Tibial nerve (tissue), 4 donors: Measurements from ENCODE around the gene RGS6. TPM values are rescaled to one million over a fixed set of nuclear protein-coding genes. Genes with fewer than 3 reads are reported as not detected.

Experiments
- DNase-seq, 2 donors: peaks; one replicate each; pipeline ENCODE4 v3.0.0-alpha.2; 2019; ENCODE audit warnings: low spot score in 2 of 2
- H3K27ac ChIP-seq, 4 donors: fragments of 200-600 bp; sonication (generic) in 3 of 4; one replicate each; pipeline ENCODE4 v1.5.1; 2017 to 2019; ENCODE audit warnings: mild to moderate bottlenecking in 1 of 4
- H3K27me3 ChIP-seq, 2 donors: fragments of 200-600 bp; sonication (generic) in 1 of 2; one replicate each; pipeline versions ENCODE4 v1.5.1 to v1.6.0; 2017 to 2019
- H3K36me3 ChIP-seq, 3 donors: fragments of 200-600 bp; sonication (generic); one replicate each; pipeline ENCODE4 v1.5.1; 2018 to 2019
- H3K4me1 ChIP-seq, 4 donors: fragments of 200-600 bp; sonication (generic) in 3 of 4; one replicate each; pipeline ENCODE4 v1.5.1; 2017 to 2019
- H3K4me3 ChIP-seq, 4 donors: fragments of 200-600 bp; sonication (generic) in 3 of 4; one replicate each; pipeline ENCODE4 v1.5.1; 2017 to 2019; ENCODE audit warnings: mild to moderate bottlenecking in 1 of 4, moderate library complexity in 1 of 4
- H3K9me3 ChIP-seq, 4 donors: fragments of 200-600 bp; sonication (generic) in 3 of 4; one replicate each; pipeline ENCODE4 v1.5.1; 2017 to 2019
- CTCF ChIP-seq, 5 experiments: fragments of 200-600 bp in 3 of 5; fragments of 450-650 bp in 2 of 5; sonication (generic) in 3 of 5; IDR thresholded peaks; one replicate each; pipeline ENCODE4 v1.5.1; 2016 to 2019; ENCODE audit warnings: antibody characterized with exemption in 5 of 5, mild to moderate bottlenecking in 3 of 5, moderate library complexity in 2 of 5
- EP300 ChIP-seq, 2 donors: sonication (generic); formaldehyde crosslinking; IDR thresholded peaks; one replicate each; pipeline ENCODE4 v1.6.1; 2017; ENCODE audit warnings: antibody characterized with exemption in 2 of 2, mild to moderate bottlenecking in 1 of 2
- POLR2A ChIP-seq, 2 donors: fragments of 450-650 bp; IDR thresholded peaks; one replicate each; pipeline ENCODE4 v1.6.1; 2017; ENCODE audit warnings: antibody characterized with exemption in 2 of 2, mild to moderate bottlenecking in 2 of 2, moderate library complexity in 2 of 2
- WGBS, 2 donors: methylation state at CpG; one replicate each; pipeline ENCODE4 v1.1.5; 2018; 5-methylcytosine and 5-hydroxymethylcytosine counted together
- total RNA-seq, 4 donors: library from RNA; depleted of rRNA; stranded (reverse); fragments of >200 nt; gene quantifications; one replicate each; pipeline ENCODE4 v1.1.0, GENCODE V29; 2016

RGS6 gene
- total RNA-seq, 4 donors from 2014 or later = 43.5 to 67.2 (median 54.7) TPM

- 76 to 80% methylated on average over 9 of the region's 9 CpGs for WGBS, 2 donors
- Histone ChIP-seq H3K4me1 (peaks cover 0 to 7% (median 0%) of the 10 kb centered on the region in 4 donors), H3K27ac (no peak overlapping the region), H3K36me3 (no peaks in the 10 kb centered on the region), H3K27me3 (no peaks in the 10 kb centered on the region), H3K4me3 (no peak overlapping the region), H3K9me3 (no peaks in the 10 kb centered on the region)
- TF ChIP-seq CTCF (IDR thresholded peaks at IDR 0.05) (no peak), POLR2A (IDR thresholded peaks at IDR 0.05) (no peak), EP300 (IDR thresholded peaks at IDR 0.05) (no peak)
- no peak for DNase-seq
These were observed 232.4 kb downstream of the RGS6 start for GRCh38 chr14:72164420-72165228.

- Histone ChIP-seq H3K4me1 (peaks cover 0 to 7% (median 0%) of the 10 kb centered on the region in 4 donors), H3K27me3 (no peaks in the 10 kb centered on the region), H3K36me3 (no peaks in the 10 kb centered on the region), H3K4me3 (no peak overlapping the region), H3K9me3 (no peaks in the 10 kb centered on the region), H3K27ac (no peak overlapping the region)
- no peak for DNase-seq
- no peak for TF ChIP-seq POLR2A (IDR thresholded peaks at IDR 0.05)
- TF ChIP-seq EP300 (IDR thresholded peaks at IDR 0.05) = no peak
- TF ChIP-seq CTCF (IDR thresholded peaks at IDR 0.05) = no peak
- WGBS, 2 donors = 57 to 60% methylated on average over 8 of the region's 8 CpGs
These were observed 233.0 kb downstream of the RGS6 start for GRCh38 chr14:72165229-72165698.

- Histone ChIP-seq H3K27ac (no peak overlapping the region), H3K36me3 (no peaks in the 10 kb centered on the region), H3K4me1 (peaks cover 0 to 7% (median 0%) of the 10 kb centered on the region in 4 donors), H3K27me3 (no peaks in the 10 kb centered on the region), H3K4me3 (no peak overlapping the region), H3K9me3 (no peaks in the 10 kb centered on the region)
- no peak for DNase-seq
- WGBS, 2 donors = 80 to 88% methylated on average over 3 of the region's 3 CpGs
- TF ChIP-seq CTCF (IDR thresholded peaks at IDR 0.05) = no peak
These were observed 237.3 kb downstream of the RGS6 start for GRCh38 chr14:72169521-72169920.

GRCh38 chr14:72172049-72172448 is 239.8 kb downstream of the RGS6 start:
- Histone ChIP-seq H3K4me3 (no peak overlapping the region), H3K9me3 (no peaks in the 10 kb centered on the region), H3K27ac (no peak overlapping the region), H3K4me1 (no peaks in the 10 kb centered on the region), H3K36me3 (no peaks in the 10 kb centered on the region), H3K27me3 (no peaks in the 10 kb centered on the region)
- 71 to 84% methylated on average over 5 of the region's 5 CpGs for WGBS, 2 donors
- TF ChIP-seq POLR2A (IDR thresholded peaks at IDR 0.05) (no peak), CTCF (IDR thresholded peaks at IDR 0.05) (no peak), EP300 (IDR thresholded peaks at IDR 0.05) (no peak)
- DNase-seq = no peak

- no peaks in the 10 kb centered on the region for H3K27me3 ChIP-seq
These were observed 240.4 kb downstream of the RGS6 start for GRCh38 chr14:72172597-72172996.

More at GRCh38 chr14:72172597-72172996, 240.4 kb downstream of the RGS6 start:
- no peaks in the 10 kb centered on the region for H3K4me1 ChIP-seq
- no peaks in the 10 kb centered on the region for H3K9me3 ChIP-seq
- no peak overlapping the region for H3K4me3 ChIP-seq
- H3K36me3 ChIP-seq = no peaks in the 10 kb centered on the region
- no peak for TF ChIP-seq EP300 (IDR thresholded peaks at IDR 0.05)
- no peak for TF ChIP-seq CTCF (IDR thresholded peaks at IDR 0.05)
- TF ChIP-seq POLR2A (IDR thresholded peaks at IDR 0.05) = no peak
- DNase-seq = no peak
- H3K27ac ChIP-seq = no peak overlapping the region
- 77 to 90% methylated on average over 3 of the region's 3 CpGs for WGBS, 2 donors
